Inflammatory macrophage treated with lipopolysaccharide for 1 hour (primary cell): Measurements from ENCODE around the gene CACUL1.
"Not testable (repeated sequence)": the region's sequence is repeated elsewhere in the genome, so short reads cannot be mapped to it uniquely, and the experiment has no call there.

Source experiments
- DNase-seq, 2 donors: peaks; one replicate each; pipeline ENCODE4 v3.0.0-alpha.2; 2020 to 2022

The CACUL1 gene

DNA sequence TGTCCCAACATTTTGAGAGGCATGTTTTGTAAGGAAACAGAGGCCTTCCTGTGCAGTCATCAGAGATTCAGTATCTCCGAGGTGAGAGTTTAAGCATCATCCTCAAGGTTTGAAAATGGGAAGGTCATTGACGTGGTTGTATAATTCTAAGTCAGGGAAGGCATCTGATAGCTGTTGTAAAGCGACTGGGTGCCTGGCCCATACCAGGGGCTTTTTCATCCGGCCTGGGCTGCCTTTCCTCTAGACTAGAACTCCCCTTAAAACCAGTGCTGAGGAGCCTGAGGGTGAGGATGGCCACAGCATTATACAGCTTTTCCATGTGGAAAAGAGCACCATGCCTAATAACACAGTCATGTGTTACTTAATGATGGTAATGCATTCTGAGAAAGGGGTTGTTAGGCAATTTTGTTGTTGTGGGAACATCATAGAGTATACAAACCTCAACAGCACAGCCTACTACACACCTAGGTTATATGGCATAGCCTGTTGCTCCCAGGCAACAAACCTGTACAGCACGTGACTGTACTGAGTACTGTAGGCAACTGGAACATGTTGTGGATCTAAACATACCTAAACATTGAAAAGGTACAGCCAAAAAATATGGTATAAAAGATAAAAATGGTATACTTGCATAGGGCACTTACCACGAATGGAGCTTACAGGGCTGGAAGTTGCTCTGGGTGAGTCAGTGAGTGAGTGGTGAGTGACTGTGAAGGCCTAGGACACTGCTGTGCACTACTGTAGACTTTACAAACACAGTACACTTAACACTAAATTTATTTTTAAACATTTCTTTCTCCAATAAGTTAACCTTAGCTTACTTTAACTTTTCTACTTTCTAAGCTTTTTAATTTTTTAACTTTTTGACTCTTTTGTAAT lies 13.5 kb upstream of the CACUL1 start:
- DNase-seq: no peak

GRCh38 chr10:118767297-118768040 lies 12.7 kb upstream of the CACUL1 start:
- no peak for DNase-seq

GRCh38 chr10:118764195-118764594 lies 9.4 kb upstream of the CACUL1 start:
- DNase-seq: no peak

DNA sequence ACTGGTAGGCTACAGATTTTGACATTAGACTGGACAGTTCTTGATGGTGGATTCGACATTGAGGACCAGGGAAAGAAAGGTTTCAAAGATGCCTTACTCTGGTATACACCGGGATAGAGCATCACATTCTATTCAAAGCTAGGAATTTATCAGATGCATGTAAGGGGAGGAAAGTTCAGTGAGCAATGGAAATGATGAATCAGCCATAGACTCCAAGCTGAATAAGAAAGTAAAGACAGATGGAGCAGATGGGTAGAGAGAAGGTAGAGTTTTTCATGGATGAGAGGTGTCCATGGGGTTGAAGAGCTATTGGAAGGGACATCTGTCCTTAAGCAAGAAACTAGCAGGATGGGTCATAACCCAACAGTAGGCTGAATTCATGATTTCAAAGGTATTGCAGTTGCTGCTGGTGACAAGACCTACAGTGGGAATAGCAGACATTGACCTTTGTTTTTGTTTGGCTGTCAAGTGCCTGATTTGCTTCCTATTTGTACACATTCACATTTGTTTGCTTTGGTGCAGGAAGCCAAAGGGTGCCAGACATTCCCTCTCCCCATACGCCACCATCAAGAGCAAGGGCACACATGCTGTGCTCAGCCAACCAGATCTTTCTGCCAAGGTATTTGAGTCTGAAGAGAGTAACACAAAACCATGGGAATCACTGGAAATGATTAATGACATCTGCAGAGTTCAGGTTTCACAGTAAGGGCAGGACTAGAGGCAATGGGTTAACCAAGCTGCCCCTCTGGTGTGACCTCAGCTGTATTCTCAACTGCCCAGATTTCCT lies 8.6 kb upstream of the CACUL1 start:
- DNase-seq: no peak

- no peak for DNase-seq
Observed at GRCh38 chr10:118760265-118760664, 5.5 kb upstream of the CACUL1 start.

- no peak for DNase-seq
Observed at GRCh38 chr10:118758449-118758848, 3.7 kb upstream of the CACUL1 start.

DNA sequence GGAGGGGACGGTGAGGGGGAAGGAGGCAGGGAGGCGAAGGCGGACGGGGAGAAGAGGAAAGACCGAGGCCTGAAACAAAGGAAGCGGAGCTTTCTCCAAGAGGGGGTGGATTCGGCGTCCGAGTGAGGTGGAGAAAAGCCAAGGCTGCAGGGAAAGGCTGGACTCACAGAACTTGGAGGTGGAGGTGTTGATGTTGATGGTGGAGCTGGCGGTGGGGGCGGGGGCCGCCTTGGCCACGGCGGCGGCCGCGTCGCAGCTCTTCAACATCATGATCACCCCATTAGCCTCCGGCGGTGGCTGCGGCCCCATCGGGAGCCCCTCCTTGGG lies 578 bp downstream of the CACUL1 start:
- DNase-seq: peak in 1 of 2 donors; percentile 27

DNA sequence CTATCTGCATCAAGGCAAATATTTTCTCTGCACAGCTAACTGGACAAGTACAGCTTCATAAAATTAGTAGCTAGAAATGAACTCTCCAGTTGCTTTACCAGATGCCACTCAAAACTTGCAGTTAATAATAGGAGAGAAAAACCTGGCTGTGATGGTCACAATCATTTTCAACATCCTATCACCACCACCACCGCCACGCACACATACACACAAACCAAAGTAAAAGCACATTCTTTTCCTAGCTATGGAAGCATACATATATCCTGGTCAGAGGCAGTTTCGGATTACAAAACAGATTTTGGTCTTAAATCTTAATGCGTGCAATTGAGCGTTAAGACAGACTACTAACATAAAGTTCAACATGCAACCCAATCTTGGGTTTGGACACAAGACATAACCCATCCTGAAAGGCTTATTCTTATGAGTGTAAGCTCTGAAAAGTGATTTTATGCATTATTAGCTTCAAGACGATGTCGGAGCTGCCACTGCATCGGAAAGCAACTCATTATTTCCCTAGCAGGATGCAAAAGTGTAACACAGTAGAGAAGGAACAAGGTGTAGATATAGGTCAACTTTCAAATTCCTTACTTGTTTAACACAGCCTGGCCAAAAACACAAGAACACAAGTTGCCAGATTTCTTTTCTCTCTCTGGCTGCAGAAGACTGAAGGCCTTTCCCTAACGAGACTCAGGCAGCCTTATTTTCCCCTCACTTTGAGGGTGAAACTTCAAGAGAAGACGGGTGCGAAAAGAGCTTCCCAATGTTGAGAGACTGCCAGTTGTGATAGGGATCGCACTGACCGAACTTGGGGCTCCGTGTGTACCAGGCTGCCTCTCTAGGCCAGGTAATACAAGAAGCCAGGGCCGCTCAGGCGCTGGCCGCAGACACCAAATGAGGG lies 1.2 kb downstream of the CACUL1 start:
- DNase-seq: no peak

DNA sequence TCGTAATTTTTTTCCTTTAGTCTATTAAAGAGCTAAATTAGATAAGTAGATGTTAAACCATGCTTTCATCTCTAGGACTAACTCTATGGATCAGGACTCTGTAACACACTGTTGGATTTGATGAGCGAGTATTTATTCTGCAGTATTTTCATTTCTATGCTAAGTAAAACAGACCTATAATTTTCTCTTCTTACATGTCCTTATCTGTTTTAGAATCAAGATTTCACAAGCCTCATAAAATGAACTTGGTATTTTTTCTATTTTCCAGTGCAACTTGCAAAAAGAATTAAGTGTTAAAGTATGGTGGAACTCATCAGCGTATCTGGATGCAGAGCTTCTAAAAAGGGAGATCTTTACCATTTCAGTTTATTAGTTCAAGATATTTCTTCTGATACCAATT lies 2.4 kb downstream of the CACUL1 start:
- DNase-seq: no peak

- no peak for DNase-seq
Observed at GRCh38 chr10:118751265-118751664, 3.5 kb downstream of the CACUL1 start.

DNA sequence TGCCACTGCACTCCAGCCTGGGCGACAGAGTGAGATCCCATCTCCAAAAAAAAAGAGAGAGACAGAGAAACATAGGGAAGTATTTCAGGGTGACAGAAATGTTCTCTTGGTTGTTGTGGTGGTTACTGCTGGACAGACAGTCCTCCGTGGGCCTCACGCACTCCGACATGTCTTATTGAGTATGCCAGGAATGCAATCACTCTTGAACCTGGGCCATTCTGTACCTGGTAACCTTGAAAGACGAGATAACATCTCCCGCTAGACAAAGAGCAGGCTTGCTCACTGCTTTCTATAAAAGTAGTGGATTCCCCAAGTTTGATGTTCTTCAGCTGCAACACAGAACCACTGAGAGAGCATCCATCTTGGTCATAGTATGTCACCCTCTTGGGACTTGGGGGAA lies 6.7 kb downstream of the CACUL1 start:
- DNase-seq: no peak

DNA sequence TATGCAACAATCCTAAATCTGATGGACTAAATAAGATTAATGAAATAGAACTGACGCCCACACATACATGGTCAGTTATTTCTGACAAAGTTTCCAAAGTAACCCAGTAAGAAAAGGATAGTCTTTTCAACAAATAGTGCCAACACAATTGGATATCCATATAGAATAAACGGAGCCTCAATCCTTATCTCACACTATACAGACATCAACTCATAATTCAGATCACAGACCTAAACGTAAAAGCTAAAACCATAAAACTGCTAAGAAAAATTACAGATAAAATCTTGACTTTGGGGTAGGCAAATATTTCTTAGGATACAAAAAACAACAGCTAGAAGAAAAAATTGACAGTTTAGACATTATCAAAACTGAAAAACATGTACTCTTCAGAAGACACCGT lies 8.5 kb downstream of the CACUL1 start:
- no peak for DNase-seq

DNA sequence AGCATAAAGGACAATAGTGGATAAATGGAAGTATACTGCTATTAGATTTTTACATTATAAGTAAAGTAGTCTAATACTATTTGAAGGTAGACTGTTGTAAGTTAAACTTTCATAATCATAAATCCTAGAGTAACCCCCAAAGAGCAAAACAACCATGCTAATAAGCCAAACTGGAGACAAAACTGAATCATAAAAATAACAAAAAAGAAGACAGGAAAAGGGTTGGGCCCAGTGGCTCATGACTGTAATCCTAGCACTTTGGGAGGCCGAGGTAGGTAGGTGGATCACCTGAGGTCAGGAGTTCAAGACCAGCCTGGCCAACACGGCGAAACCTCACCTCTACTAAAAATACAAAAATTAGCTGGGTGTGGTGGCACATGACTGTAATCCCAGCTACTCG lies 9.7 kb downstream of the CACUL1 start:
- DNase-seq: no peak

DNA sequence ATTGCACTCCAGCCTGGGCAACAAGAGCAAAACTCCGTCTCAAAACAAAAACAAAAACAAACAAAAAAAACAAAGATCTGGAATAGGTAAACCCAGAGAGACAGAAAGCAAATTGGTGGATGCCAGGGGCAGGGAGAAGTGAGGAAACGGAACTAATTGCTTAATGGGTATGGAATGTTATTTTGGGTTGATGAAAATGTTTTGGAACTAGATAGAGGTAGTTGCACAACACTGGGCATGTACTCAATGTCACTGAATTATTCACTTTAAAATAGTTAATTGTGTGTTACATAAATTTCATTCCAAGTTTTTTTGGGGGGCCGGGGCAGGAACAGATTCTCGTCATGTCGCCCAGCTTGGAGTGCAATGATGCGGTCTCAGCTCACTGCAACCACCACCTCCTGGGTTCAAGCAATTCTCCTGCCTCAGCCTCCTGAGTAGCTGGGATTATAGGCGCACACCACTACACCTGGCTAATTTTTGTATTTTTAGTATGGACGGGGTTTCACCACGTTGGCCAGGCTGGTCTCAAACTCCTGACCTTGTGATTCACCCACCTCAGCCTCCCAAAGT lies 10.3 kb downstream of the CACUL1 start:
- not testable (repeated sequence) for DNase-seq

- no peak for DNase-seq
Observed at GRCh38 chr10:118742782-118743181, 12.0 kb downstream of the CACUL1 start.

DNA sequence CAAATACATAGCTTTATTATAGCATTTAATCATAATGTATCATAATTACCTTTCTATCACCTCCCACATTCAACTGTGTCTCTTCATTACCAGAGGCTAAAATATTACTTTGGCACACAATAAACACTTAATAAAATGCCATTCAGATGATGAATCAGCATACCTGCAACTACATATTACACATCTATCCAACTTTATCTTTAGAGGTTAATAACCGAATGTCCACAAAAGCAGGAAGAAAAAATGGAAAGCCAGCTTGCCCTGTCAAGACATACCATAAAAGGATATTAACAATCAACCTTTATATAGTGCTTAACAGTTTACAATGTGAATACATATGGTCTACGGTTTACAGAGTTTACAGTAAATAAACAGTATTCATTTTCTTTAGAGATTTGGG lies 12.7 kb downstream of the CACUL1 start:
- DNase-seq: no peak

DNA sequence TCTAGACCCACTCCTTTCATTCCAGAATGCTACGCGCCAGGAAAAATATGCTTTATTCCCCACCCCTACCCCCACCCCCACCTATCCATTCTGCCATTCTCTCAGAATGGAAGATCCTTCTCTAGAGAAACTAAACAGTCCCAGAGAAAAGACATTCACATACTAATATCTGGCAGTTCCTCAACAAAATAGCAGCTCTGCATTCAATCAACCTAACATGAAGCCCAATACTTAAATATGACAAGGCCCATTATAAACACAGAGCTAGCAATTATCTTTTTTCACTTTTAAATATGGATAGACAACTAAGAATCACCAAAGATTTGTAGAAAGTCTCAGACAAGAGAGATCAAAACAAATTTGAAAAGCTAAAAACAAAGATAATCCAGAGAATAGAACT lies 16.4 kb downstream of the CACUL1 start:
- DNase-seq: no peak

DNA sequence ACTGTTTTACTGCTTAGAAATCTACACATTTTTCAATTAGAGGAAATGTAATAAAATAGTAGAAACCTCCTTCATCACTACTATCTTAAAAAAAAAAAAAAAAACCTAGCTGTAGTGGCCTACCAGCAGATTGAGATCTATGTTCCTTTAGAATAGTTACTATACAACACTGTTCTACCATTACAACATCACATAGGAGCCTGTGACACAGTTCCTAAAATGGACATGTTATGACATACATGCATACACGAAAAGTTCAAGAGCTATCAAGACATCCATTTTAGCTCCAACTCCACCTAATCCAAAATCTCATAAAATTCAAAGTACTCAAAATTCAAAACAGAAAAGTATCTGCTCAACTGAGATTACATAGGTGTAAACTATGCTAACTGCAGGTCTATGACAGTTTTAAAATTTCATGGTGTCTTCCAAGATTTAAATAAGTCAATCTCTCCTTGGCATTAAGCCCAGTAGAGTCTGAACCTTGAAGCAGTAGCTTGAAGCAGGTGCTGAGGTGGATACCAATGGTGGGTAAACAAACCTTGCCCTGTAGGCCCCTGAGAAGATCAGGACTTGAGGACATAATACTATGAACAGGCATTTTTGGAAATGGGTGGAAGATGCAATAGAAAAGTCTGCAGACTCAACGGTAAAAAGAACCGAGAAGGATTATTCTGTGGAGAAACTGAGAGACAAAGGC lies 17.0 kb downstream of the CACUL1 start:
- DNase-seq: peak; percentile 49 to 58

DNA sequence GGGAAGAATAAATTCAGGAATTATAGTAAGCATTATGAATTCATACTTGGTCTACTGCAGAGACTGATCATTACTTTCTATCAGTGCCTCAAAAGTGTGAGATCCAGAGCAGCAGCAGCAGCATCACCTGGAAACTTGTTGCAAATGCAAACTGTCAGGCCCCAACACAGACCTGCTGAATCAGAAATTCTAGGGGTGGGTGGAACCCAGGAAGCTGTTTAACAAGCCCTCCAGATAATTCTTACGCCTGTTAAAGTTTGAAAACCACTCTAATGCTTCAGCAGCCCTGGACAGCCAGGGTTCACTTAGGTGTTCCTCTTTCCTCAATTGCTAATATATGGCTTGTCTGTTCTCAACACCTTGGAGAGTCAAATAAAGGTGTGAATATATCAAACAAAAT lies 19.5 kb downstream of the CACUL1 start:
- no peak for DNase-seq

- no peak for DNase-seq
Observed at GRCh38 chr10:118734475-118734874, 20.3 kb downstream of the CACUL1 start.
